Skeletal muscle satellite cell (primary cell): ENCODE data around the gene TCEA3.

Experiments used
- H3K27me3 ChIP-seq: 2 replicates; pipeline ENCODE4 v1.7.0; 2013; ENCODE audit warnings: low read length; ENCODE audit not compliant: control insufficient read depth, insufficient read depth
- H3K36me3 ChIP-seq: 2 replicates; pipeline ENCODE4 v1.7.0; 2013; ENCODE audit warnings: mild to moderate bottlenecking, control low read depth, low read length; ENCODE audit not compliant: insufficient read depth
- H3K4me1 ChIP-seq: 2 replicates; pipeline ENCODE4 v1.7.0; 2013; ENCODE audit warnings: low read length; ENCODE audit not compliant: control insufficient read depth, insufficient read depth
- H3K4me2 ChIP-seq: 2 replicates; pipeline ENCODE4 v1.7.0; 2013; ENCODE audit warnings: mild to moderate bottlenecking, low read length
- H3K4me3 ChIP-seq: 2 replicates; pipeline ENCODE4 v1.7.0; 2013; ENCODE audit warnings: low read length
- H3K9ac ChIP-seq: 2 replicates; pipeline ENCODE4 v1.7.0; 2013; ENCODE audit warnings: mild to moderate bottlenecking, low read depth, low read length, moderate library complexity
- H3K9me3 ChIP-seq: replicated peaks from 2 replicates; pipeline ENCODE4 v1.7.0; 2013; ENCODE audit warnings: mild to moderate bottlenecking, control low read depth, low read length

TCEA3 gene

DNA sequence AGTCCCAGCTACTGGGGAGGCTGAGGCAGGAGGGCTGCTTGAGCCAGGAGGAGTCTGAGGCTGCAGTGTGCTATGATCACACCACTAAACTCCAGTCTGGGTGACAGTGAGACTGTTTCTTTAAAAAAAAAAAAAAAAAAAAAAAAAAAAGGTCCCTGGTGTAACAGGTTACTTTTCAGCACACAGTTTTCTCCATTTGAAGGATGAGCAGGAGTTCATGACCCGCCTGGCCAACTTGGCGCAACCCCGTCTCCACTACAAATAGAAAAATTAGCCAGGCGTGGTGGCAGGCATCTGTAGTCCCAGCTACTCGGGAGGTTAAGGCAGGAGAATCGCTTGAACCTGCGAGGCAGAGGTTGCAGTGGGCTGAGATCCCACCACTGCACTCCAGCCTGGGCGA is 92.8 kb downstream of the TCEA3 start:
- Histone ChIP-seq H3K4me1 (no peaks in the 10 kb centered on the region), H3K36me3 (peaks cover 83% of the 10 kb centered on the region), H3K27me3 (no peaks in the 10 kb centered on the region), H3K9ac (no peak overlapping the region), H3K9me3 (no peaks in the 10 kb centered on the region), H3K4me3 (no peak overlapping the region), H3K4me2 (no peak overlapping the region)
